WI38 (cell line): ENCODE measurements around the gene BIN2.

Source experiments
- H3K4me3 ChIP-seq: 2 replicates; pipeline ENCODE4 v1.5.1; 2011; ENCODE audit warnings: low read depth, mild to moderate bottlenecking, control low read depth, low read length
- TF ChIP-seq, protein P1 (sequence below): IDR thresholded peaks from 2 replicates; pipeline ENCODE4 v1.5.1; 2012; ENCODE audit warnings: low read depth, mild to moderate bottlenecking, control low read depth, low read length

BIN2 gene

DNA sequence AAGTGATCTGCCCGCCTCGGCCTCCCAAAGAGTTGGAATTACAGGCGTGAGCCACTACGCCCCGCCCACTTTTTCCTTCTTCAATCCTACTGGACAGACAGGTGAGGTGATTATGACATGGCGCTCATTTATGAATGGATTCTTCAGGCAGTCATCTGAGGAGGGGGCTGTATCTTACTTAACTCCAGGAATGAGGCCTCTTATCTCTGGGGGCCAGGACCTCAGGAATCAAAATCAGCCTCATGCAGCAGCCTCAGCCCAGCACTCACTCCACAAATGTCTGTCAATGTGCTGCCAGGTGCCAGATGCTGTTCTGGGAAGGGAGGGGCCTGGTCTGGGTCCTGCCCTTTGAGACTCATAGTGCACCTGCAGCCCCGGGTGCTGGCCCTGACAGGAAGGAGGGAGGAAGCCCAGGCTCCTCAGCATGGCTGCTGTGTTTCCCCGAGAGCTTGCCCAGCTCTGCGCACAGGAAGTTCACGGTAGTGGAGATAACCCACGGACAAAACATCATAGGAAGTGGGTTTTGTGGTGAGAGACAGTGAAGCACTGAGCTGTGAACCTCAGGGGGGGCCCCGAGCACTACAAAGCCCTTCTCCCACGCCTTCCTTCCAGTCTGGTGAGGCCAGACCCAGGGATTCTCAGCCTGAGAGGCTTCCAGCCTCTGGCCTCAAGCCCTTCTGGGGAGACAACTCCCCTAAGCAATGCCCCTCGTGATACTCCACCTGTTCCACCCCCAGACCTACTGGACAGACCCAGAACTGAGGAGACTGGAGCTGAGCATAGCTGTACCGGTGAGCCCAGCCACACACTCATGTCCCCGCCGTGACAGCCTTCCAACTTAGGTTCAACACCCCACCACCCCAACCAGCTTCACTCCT is 44.9 kb upstream of the BIN2 start:
- no peak overlapping the region for H3K4me3 ChIP-seq
- TF ChIP-seq, protein P1, sequence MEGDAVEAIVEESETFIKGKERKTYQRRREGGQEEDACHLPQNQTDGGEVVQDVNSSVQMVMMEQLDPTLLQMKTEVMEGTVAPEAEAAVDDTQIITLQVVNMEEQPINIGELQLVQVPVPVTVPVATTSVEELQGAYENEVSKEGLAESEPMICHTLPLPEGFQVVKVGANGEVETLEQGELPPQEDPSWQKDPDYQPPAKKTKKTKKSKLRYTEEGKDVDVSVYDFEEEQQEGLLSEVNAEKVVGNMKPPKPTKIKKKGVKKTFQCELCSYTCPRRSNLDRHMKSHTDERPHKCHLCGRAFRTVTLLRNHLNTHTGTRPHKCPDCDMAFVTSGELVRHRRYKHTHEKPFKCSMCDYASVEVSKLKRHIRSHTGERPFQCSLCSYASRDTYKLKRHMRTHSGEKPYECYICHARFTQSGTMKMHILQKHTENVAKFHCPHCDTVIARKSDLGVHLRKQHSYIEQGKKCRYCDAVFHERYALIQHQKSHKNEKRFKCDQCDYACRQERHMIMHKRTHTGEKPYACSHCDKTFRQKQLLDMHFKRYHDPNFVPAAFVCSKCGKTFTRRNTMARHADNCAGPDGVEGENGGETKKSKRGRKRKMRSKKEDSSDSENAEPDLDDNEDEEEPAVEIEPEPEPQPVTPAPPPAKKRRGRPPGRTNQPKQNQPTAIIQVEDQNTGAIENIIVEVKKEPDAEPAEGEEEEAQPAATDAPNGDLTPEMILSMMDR = no peak

- TF ChIP-seq, protein P1 = no peak
- H3K4me3 ChIP-seq = no peak overlapping the region
These were observed 41.3 kb upstream of the BIN2 start for GRCh38 chr12:51365276-51365675.

- TF ChIP-seq, protein P1 = no peak
- no peak overlapping the region for H3K4me3 ChIP-seq
These were observed 40.0 kb upstream of the BIN2 start for GRCh38 chr12:51364001-51364400.

DNA sequence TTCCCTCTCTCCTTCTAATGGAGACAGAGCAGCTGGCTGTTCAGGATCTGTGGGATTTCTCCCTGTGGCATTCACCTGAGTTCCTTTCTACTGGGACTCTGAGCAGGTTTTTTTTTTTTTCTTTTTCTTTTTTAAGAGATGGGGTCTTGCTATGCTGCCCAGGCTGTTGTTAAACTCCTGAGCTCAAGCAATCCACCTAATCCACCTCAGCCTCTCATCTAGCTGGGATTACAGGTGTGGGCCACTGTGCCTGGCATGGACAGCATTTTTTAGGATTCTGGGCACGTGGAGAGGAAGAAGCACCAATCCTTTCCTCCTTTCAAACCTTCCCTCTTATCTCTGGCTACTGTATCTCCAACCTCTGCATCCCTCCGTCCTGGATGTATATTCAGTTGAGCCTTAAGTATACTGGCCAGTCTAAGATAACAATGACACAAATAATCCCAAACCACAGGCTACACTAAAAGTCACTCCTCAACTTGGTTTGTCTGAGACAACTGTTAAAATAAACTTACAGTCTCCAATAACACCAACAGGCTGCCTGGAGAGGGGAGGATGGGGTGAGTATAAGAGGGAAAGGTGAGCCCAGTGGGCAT is 38.9 kb upstream of the BIN2 start:
- H3K4me3 ChIP-seq = no peak overlapping the region
- TF ChIP-seq, protein P1 = no peak

DNA sequence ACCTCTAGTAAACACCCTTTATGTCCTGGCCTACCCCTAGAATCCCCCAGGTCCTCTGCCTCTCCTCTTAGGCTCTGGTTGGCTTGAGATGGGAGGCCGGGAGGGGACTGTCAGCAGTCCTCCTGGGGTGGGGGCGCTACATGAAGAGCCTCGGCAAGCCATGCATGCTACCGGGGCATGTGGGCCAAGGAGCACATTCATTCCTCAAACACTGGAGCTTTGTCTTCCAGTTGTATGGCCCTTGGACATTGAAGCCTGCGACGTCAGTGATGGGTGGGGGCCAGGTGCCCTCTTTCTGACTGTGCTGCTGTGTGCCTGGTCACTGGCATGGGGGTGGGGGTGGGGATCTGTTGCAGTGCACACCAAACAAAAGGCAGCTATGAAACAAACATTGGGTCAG is 38.3 kb upstream of the BIN2 start:
- no peak overlapping the region for H3K4me3 ChIP-seq
- TF ChIP-seq, protein P1 = no peak

- no peak overlapping the region for H3K4me3 ChIP-seq
- TF ChIP-seq, protein P1 = no peak
These were observed 37.4 kb upstream of the BIN2 start for GRCh38 chr12:51361161-51362016.
